Thyroid gland (tissue), 4 donors: Measurements from ENCODE around the gene PLXNC1. TPM values are rescaled to one million over a fixed set of nuclear protein-coding genes. Genes with fewer than 3 reads are reported as not detected.

Experiments used
- DNase-seq, 2 donors: peaks; one replicate each; pipeline ENCODE4 v3.0.0-alpha.2; 2019
- H3K27ac ChIP-seq, 3 donors: fragments of 200-600 bp; sonication (generic); 1 replicate in 2 of 3; 2 replicates in 1 of 3; pipeline ENCODE4 v1.5.1; 2016 to 2019; ENCODE audit warnings: mild to moderate bottlenecking in 1 of 3, moderate library complexity in 1 of 3
- H3K27me3 ChIP-seq: fragments of 200-600 bp; sonication (generic); one replicate; pipeline ENCODE4 v1.5.1; 2019
- H3K36me3 ChIP-seq, 2 donors: fragments of 200-600 bp; sonication (generic); one replicate each; pipeline ENCODE4 v1.5.1; 2016 to 2019
- H3K4me1 ChIP-seq, 2 donors: fragments of 200-600 bp; sonication (generic); one replicate each; pipeline ENCODE4 v1.5.1; 2017 to 2019
- H3K4me3 ChIP-seq, 3 donors: fragments of 200-600 bp; sonication (generic); replicated peaks in 1 of 3; 1 replicate in 2 of 3; 2 replicates in 1 of 3; pipeline ENCODE4 v1.5.1; 2016; ENCODE audit warnings: mild to moderate bottlenecking in 1 of 3
- H3K9me3 ChIP-seq: fragments of 200-600 bp; sonication (generic); one replicate; pipeline ENCODE4 v1.5.1; 2017
- POLR2A ChIP-seq, 2 donors: fragments of 450-650 bp; IDR thresholded peaks; one replicate each; pipeline ENCODE4 v1.6.1; 2017; ENCODE audit warnings: antibody characterized with exemption in 2 of 2, mild to moderate bottlenecking in 2 of 2, moderate library complexity in 1 of 2
- WGBS, 2 donors: methylation state at CpG; one replicate each; pipeline ENCODE4 v1.1.5; 2017; 5-methylcytosine and 5-hydroxymethylcytosine counted together
- intact Hi-C: fragments of 100-400 bp; cut with DNase I; formaldehyde crosslinking; loops from one replicate; pipeline ENCODE4 v1.15.1; 2023
- total RNA-seq, 4 donors: library from RNA; depleted of rRNA; stranded (reverse); fragments of >200 nt; gene quantifications; one replicate each; pipeline ENCODE4 v1.2.3, GENCODE V29; 2016
- TF ChIP-seq, protein P1 (sequence below), 6 experiments: fragments of 200-600 bp in 3 of 6; fragments of 450-650 bp in 3 of 6; sonication (generic) in 3 of 6; IDR thresholded peaks; one replicate each; pipeline ENCODE4 v1.5.1; 2016 to 2019; ENCODE audit warnings: antibody characterized with exemption in 6 of 6, mild to moderate bottlenecking in 2 of 6, inconsistent platforms in 1 of 6, moderate library complexity in 1 of 6

The PLXNC1 gene
- total RNA-seq, 4 donors from 2014 or later = 4.5 to 7.2 (median 5.1) TPM

GRCh38 chr12:94265966-94266745 is 117.8 kb downstream of the PLXNC1 start:
- WGBS, 2 donors = 91 to 95% methylated on average over 14 of the region's 14 CpGs
- no peak for DNase-seq
- H3K9me3 ChIP-seq = no peaks in the 10 kb centered on the region
- H3K4me3 ChIP-seq = no peak overlapping the region
- TF ChIP-seq, protein P1, sequence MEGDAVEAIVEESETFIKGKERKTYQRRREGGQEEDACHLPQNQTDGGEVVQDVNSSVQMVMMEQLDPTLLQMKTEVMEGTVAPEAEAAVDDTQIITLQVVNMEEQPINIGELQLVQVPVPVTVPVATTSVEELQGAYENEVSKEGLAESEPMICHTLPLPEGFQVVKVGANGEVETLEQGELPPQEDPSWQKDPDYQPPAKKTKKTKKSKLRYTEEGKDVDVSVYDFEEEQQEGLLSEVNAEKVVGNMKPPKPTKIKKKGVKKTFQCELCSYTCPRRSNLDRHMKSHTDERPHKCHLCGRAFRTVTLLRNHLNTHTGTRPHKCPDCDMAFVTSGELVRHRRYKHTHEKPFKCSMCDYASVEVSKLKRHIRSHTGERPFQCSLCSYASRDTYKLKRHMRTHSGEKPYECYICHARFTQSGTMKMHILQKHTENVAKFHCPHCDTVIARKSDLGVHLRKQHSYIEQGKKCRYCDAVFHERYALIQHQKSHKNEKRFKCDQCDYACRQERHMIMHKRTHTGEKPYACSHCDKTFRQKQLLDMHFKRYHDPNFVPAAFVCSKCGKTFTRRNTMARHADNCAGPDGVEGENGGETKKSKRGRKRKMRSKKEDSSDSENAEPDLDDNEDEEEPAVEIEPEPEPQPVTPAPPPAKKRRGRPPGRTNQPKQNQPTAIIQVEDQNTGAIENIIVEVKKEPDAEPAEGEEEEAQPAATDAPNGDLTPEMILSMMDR (IDR thresholded peaks at IDR 0.05) = no peak
- TF ChIP-seq POLR2A (IDR thresholded peaks at IDR 0.05) = no peak
- peaks cover 28 to 31% of the 10 kb centered on the region in 2 donors for H3K4me1 ChIP-seq
- H3K27me3 ChIP-seq = no peaks in the 10 kb centered on the region
- H3K36me3 ChIP-seq = no peaks in the 10 kb centered on the region
- H3K27ac ChIP-seq = peak overlapping the region in 1 of 3 donors; percentile 31
- intact Hi-C loops = no loop called here

- H3K27ac ChIP-seq = peak overlapping the region in 1 of 3 donors; percentile 57
- WGBS, 2 donors = 69 to 81% methylated on average over 11 of the region's 11 CpGs
Measured at GRCh38 chr12:94266796-94267536, 118.6 kb downstream of the PLXNC1 start.

GRCh38 chr12:94267537-94267872 is 119.1 kb downstream of the PLXNC1 start:
- H3K27ac ChIP-seq = peak overlapping the region in 1 of 3 donors; percentile 57

More at GRCh38 chr12:94266796-94267536, 118.6 kb downstream of the PLXNC1 start:
- Histone ChIP-seq H3K4me3 (no peak overlapping the region), H3K9me3 (no peaks in the 10 kb centered on the region), H3K27me3 (no peaks in the 10 kb centered on the region), H3K4me1 (peaks cover 20 to 23% of the 10 kb centered on the region in 2 donors), H3K36me3 (no peaks in the 10 kb centered on the region)
- DNase-seq = no peak
- TF ChIP-seq POLR2A (IDR thresholded peaks at IDR 0.05) = no peak
- TF ChIP-seq, protein P1 (IDR thresholded peaks at IDR 0.05) = no peak
- intact Hi-C loops = no loop called here

GRCh38 chr12:94267921-94268471 is 119.6 kb downstream of the PLXNC1 start:
- H3K36me3 ChIP-seq = no peaks in the 10 kb centered on the region
- no peak for DNase-seq
- TF ChIP-seq, protein P1 (IDR thresholded peaks at IDR 0.05) = no peak
- TF ChIP-seq POLR2A (IDR thresholded peaks at IDR 0.05) = no peak
- H3K4me3 ChIP-seq = no peak overlapping the region
- H3K27me3 ChIP-seq = no peaks in the 10 kb centered on the region
- 86 to 88% methylated on average over 5 of the region's 5 CpGs for WGBS, 2 donors
- H3K9me3 ChIP-seq = no peaks in the 10 kb centered on the region
- intact Hi-C loops = no loop called here
- peaks cover 15 to 17% of the 10 kb centered on the region in 2 donors for H3K4me1 ChIP-seq
- peak overlapping the region in 1 of 3 donors; percentile 57 for H3K27ac ChIP-seq

More at GRCh38 chr12:94267537-94267872, 119.1 kb downstream of the PLXNC1 start:
- Histone ChIP-seq H3K27me3 (no peaks in the 10 kb centered on the region), H3K9me3 (no peaks in the 10 kb centered on the region), H3K4me1 (peaks cover 19 to 21% of the 10 kb centered on the region in 2 donors), H3K36me3 (no peaks in the 10 kb centered on the region), H3K4me3 (no peak overlapping the region)
- TF ChIP-seq, protein P1 (IDR thresholded peaks at IDR 0.05) = no peak
- no peak for TF ChIP-seq POLR2A (IDR thresholded peaks at IDR 0.05)
- intact Hi-C loops = no loop called here
- 59 to 77% methylated on average over 3 of the region's 3 CpGs for WGBS, 2 donors
- no peak for DNase-seq
